ENCODE data around the gene STAT2. TPM values are rescaled to one million over a fixed set of nuclear protein-coding genes. Genes with fewer than 3 reads are reported as not detected.

STAT2 gene
- total and polyA plus RNA-seq, 2 of the 13 experiments (the other 11 are each of a cell fraction or from before 2014, with no cell fraction given), result 43.5 to 84.6 TPM

- BruUV-seq (replicated peaks), result no TSS peak
- Histone ChIP-seq H3K36me3 (replicated peaks in 1 of 2; ENCODE audit: control insufficient read depth in 1 of 2, insufficient read depth in 2 of 2, low read length in 2 of 2) (no peaks in the 10 kb centered on the region), H3K4me2 (ENCODE audit: low read depth, low read length) (no peak overlapping the region), H2AFZ (ENCODE audit: low read length) (no peak overlapping the region), H3K27me3 (ENCODE audit: control insufficient read depth in 1 of 2, insufficient read depth in 2 of 2, low read length in 2 of 2) (peaks cover 0 to 7% of the 10 kb centered on the region in 2 experiments; a peak in 1 of 5 replicates), H3K27ac (ENCODE audit: extremely low read length, insufficient read depth, low read length) (no peak overlapping the region), H3K9ac (ENCODE audit: insufficient read depth, low read depth, low read length) (no peak overlapping the region), H3K4me3 (replicated peaks in 1 of 3; ENCODE audit: insufficient read depth in 1 of 3, low read depth in 2 of 3, low read length in 3 of 3) (no peak overlapping the region), H3K79me2 (ENCODE audit: insufficient read depth, low read length) (no peaks in the 10 kb centered on the region), H4K20me1 (ENCODE audit: insufficient read depth, low read length) (no peaks in the 10 kb centered on the region), H3K9me3 (ENCODE audit: low read length) (no peaks in the 10 kb centered on the region), H3K4me1 (ENCODE audit: insufficient read depth, low read length) (peaks cover 37% of the 10 kb centered on the region)
- 54% methylated on average over 16 of the region's 16 CpGs for WGBS (ENCODE audit: low lambda C conversion rate)
- intact Hi-C loops (cut with micrococcal nuclease; ENCODE audit: unreplicated experiment) (no loop called here), in situ Hi-C loops (cut with HindIII; ENCODE audit: extremely low pct_ligation_motif_present, low pct_unique_long_range_greater_than_20kb) (no loop called here)
- CTCF ChIA-PET (ENCODE audit: low intra/inter-chr PET ratio, low total read pairs), result no interaction called here
- no peak for ATAC-seq
- no peak for TF ChIP-seq PTBP1 (IDR thresholded peaks at IDR 0.05; ENCODE audit: low read depth, low read length, poor library complexity, severe bottlenecking)
- TF ChIP-seq TCF7L2 (IDR thresholded peaks at IDR 0.05; ENCODE audit: low read depth, low read length), result no peak
- no peak for TF ChIP-seq SP1 (IDR thresholded peaks at IDR 0.05)
- TF ChIP-seq SP1 (CRISPR knock-in tag; IDR thresholded peaks at IDR 0.05), result no peak
- no peak for TF ChIP-seq NFKBIZ (CRISPR knock-in tag; IDR thresholded peaks at IDR 0.05)
- no peak for TF ChIP-seq NFYC (CRISPR knock-in tag; IDR thresholded peaks at IDR 0.05)
- TF ChIP-seq ZNF441 (CRISPR knock-in tag; IDR thresholded peaks at IDR 0.05; ENCODE audit: borderline replicate concordance), result no peak
- TF ChIP-seq, protein P1, sequence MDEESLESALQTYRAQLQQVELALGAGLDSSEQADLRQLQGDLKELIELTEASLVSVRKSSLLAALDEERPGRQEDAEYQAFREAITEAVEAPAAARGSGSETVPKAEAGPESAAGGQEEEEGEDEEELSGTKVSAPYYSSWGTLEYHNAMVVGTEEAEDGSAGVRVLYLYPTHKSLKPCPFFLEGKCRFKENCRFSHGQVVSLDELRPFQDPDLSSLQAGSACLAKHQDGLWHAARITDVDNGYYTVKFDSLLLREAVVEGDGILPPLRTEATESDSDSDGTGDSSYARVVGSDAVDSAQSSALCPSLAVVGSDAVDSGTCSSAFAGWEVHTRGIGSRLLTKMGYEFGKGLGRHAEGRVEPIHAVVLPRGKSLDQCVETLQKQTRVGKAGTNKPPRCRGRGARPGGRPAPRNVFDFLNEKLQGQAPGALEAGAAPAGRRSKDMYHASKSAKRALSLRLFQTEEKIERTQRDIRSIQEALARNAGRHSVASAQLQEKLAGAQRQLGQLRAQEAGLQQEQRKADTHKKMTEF (CRISPR knock-in tag; IDR thresholded peaks at IDR 0.05), result no peak
- no peak for TF ChIP-seq ZFP41 (CRISPR knock-in tag; IDR thresholded peaks at IDR 0.05; ENCODE audit: borderline replicate concordance)
- no peak for TF ChIP-seq RXRA (CRISPR knock-in tag; IDR thresholded peaks at IDR 0.05)
- no peak for TF ChIP-seq YEATS2 (CRISPR knock-in tag; IDR thresholded peaks at IDR 0.05; ENCODE audit: borderline replicate concordance)
- TF ChIP-seq, protein P2, sequence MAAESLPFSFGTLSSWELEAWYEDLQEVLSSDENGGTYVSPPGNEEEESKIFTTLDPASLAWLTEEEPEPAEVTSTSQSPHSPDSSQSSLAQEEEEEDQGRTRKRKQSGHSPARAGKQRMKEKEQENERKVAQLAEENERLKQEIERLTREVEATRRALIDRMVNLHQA (CRISPR knock-in tag; IDR thresholded peaks at IDR 0.05), result no peak
- TF ChIP-seq HOXA9 (CRISPR knock-in tag; IDR thresholded peaks at IDR 0.05; ENCODE audit: borderline replicate concordance), result no peak
- TF ChIP-seq ZNF326 (CRISPR knock-in tag; IDR thresholded peaks at IDR 0.05; ENCODE audit: borderline replicate concordance), result no peak
- TF ChIP-seq EHMT2 (IDR thresholded peaks at IDR 0.05; ENCODE audit: borderline replicate concordance, low read depth, low read length), result no peak
- TF ChIP-seq ATF1 (CRISPR knock-in tag; IDR thresholded peaks at IDR 0.05), result no peak
- no peak for TF ChIP-seq MAZ (IDR thresholded peaks at IDR 0.05; ENCODE audit: borderline replicate concordance, low read depth, low read length)
- TF ChIP-seq MAZ (CRISPR knock-in tag; IDR thresholded peaks at IDR 0.05; ENCODE audit: low read depth), result no peak
- no peak for DNase-seq (ENCODE audit: low spot score)
- no peak for FAIRE-seq
- POLR2A ChIA-PET, result interaction anchor here (1.2 to 1.4 kb wide), 2 partner anchors 20 to 22 kb away, joined by 3 read pairs; partner anchors contain the start of genes APOF and STAT2
These were observed 22.7 kb upstream of the STAT2 start for GRCh38 chr12:56382611-56383010.
